ENCODE results near the gene FASTK.

FASTK gene

DNA sequence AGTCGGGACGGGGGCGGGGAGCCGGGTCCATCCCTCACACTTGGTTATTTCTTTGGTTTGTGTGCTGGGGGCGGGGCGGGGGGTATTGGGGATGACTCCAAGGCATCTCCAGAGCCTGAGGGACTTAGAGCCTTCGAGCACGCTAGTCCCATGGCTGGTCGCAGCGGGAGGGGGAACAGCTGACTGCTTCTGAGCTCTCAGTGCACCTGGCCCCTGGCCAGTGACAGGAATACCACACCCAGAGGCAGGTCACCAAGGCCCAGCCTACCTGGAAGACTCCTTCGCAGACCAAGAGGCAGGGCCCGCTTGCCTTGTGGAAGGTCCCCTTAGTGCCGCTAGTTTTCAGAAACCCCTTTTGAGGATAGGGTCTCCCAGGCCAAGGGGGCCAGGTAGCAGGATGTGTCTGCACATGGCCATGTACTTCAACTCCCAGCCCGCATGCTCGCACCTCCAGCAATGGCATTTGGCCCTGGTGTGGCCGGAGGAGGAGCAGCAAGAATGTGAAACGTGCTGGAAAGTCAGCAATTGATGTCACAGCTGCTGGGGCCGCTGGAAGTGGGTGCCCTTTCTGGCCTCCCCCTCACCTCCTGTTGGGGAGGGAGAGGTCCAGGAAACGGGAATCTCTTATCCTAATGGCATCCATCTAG is 46.0 kb upstream of the FASTK start:
- peaks cover 47% of the 10 kb centered on the region for H3K36me3 Mint-ChIP-seq (ENCODE audit: low read depth)
- peaks cover 14% of the 10 kb centered on the region for H3K27me3 Mint-ChIP-seq (ENCODE audit: low read depth)
- no peaks in the 10 kb centered on the region for H3K9me3 Mint-ChIP-seq
- no peak overlapping the region for H3K27ac Mint-ChIP-seq
- H3K4me1 Mint-ChIP-seq: peaks cover 37% of the 10 kb centered on the region
- peak overlapping the region in 2 of 3 experiments; percentile 51 to 73 for H3K4me3 Mint-ChIP-seq
- no peak for TF ChIP-seq CTCF (IDR thresholded peaks at IDR 0.05; ENCODE audit: unreplicated experiment in 3 of 3)

DNA sequence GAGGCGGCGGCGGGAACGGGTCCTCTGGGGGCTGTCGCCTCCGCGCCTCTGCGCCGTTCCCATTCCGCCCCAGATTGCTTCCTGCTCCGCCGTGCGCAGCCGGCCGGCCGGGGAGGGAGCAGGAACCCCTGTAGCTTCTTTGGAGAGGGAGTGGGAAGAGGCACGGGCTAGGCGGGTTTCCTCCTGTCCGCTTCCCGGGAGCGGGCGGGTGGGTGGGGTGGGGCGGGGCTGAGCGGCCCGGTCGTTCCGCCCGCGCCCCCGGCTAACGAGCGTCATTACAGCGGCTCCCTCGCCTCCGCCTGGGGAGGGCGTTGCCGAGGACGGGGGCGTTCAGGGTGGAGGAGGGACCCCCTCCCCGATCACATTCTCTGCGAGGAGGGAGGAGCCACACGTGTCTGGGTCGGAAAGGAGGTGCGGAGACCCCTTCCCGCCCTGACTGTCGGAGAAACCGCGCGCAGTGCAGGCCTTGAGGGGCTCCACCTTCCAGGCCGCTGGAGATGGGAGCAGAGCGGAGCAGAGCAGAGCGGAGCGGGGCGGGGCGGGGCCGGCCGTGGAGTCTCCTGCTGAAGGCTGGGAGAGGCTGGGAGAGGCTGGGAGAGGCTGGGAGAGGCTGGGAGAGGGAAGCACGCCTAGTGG is 45.4 kb upstream of the FASTK start:
- H3K36me3 Mint-ChIP-seq (ENCODE audit: low read depth): peaks cover 47% of the 10 kb centered on the region
- H3K27ac Mint-ChIP-seq: no peak overlapping the region
- peak overlapping the region; percentile 60 to 80 (median 71) for H3K4me3 Mint-ChIP-seq
- no peak for TF ChIP-seq CTCF (IDR thresholded peaks at IDR 0.05; ENCODE audit: unreplicated experiment in 3 of 3)
- H3K9me3 Mint-ChIP-seq: no peaks in the 10 kb centered on the region
- H3K4me1 Mint-ChIP-seq: peaks cover 31% of the 10 kb centered on the region
- peaks cover 14% of the 10 kb centered on the region for H3K27me3 Mint-ChIP-seq (ENCODE audit: low read depth)

DNA sequence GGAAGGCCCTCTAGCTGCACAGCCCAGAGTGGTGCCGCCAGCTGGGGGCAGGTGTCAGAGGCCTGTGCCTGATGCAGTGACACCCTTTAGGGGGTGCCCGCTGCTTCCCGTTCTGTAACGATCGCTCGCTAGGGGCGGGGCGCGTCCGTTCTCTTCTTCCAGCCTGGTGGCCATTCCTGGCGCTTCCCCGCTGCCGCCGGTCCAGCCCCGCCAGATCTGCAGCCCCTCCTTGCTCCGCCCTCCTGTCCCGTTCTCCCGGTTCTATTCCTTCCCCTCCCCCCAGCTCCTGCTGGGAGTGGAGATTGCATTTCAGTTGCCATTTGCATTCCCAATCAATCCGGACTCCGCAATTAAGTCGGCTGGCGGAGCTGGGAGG is 44.8 kb upstream of the FASTK start:
- peaks cover 14% of the 10 kb centered on the region for H3K27me3 Mint-ChIP-seq (ENCODE audit: low read depth)
- TF ChIP-seq CTCF (IDR thresholded peaks at IDR 0.05; ENCODE audit: unreplicated experiment in 3 of 3): peak in 1 of 3 experiments; percentile 19
- H3K4me1 Mint-ChIP-seq: peaks cover 28% of the 10 kb centered on the region
- peak overlapping the region; percentile 60 to 80 (median 71) for H3K4me3 Mint-ChIP-seq
- H3K9me3 Mint-ChIP-seq: no peaks in the 10 kb centered on the region
- H3K27ac Mint-ChIP-seq: no peak overlapping the region
- H3K36me3 Mint-ChIP-seq (ENCODE audit: low read depth): peaks cover 49% of the 10 kb centered on the region

DNA sequence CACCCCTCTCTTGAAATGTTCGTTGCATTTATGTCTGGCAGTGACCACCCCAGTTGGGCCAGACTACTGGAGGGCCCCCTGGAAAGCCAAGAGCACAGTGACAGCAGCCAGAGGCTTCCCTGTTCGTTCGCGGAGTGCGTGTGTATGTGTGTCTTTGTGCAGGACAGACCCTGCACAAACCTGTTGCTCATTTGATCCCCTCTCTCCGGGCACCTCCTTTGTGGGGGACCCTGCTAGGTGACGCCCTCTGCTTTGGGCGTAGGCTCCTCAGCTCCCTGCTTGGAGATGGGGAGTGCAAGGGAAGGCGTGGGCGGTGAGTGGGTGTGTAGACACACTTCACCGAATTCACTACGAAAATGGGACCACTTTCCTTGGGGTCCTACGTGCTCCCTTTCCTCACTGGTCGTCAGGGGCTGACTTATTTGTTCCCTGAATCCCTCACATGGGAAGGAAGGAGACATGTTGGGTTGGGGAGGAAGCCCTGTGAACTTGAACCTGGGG is 44.3 kb upstream of the FASTK start:
- Mint-ChIP-seq H3K4me1 (peaks cover 24% of the 10 kb centered on the region), H3K9me3 (no peaks in the 10 kb centered on the region), H3K4me3 (peak overlapping the region; percentile 30 to 80 (median 71)), H3K27me3 (ENCODE audit: low read depth) (peaks cover 14% of the 10 kb centered on the region), H3K36me3 (ENCODE audit: low read depth) (peaks cover 50% of the 10 kb centered on the region), H3K27ac (no peak overlapping the region)
- TF ChIP-seq CTCF (IDR thresholded peaks at IDR 0.05; ENCODE audit: unreplicated experiment in 3 of 3): no peak

DNA sequence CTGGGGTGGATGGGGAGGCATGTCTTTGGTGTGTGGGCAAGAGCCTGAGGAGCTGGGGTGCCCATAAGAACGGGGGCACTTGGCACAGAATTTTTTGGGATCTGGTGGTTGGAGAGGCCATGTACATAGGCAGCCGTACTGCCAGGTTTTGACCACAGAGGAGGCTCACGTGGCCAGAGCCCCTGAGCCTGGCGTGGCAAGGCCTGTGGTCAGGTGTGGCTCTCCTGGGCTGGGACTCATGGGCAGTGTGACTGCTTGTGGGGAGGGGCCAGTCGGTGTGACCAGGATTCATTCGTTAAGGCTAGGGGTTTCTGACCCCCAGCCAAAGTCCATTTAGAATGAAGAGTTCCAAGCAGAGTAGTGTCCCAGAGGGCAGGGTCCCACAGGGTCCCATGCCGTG is 43.9 kb upstream of the FASTK start:
- peaks cover 52% of the 10 kb centered on the region for H3K36me3 Mint-ChIP-seq (ENCODE audit: low read depth)
- H3K9me3 Mint-ChIP-seq: no peaks in the 10 kb centered on the region
- H3K4me3 Mint-ChIP-seq: peak overlapping the region; percentile 30 to 80 (median 40)
- peaks cover 15% of the 10 kb centered on the region for H3K27me3 Mint-ChIP-seq (ENCODE audit: low read depth)
- no peak overlapping the region for H3K27ac Mint-ChIP-seq
- peaks cover 24% of the 10 kb centered on the region for H3K4me1 Mint-ChIP-seq
- no peak for TF ChIP-seq CTCF (IDR thresholded peaks at IDR 0.05; ENCODE audit: unreplicated experiment in 3 of 3)

Data from nephron (organoid).